Renal cortical epithelial cell (primary cell): ENCODE measurements around the gene AGAP9. TPM values are rescaled to one million over a fixed set of nuclear protein-coding genes. Genes with fewer than 3 reads are reported as not detected.
A peak's percentile ranks its signal among the peaks of the same experiment; 100 is the strongest.
"Not testable (repeated sequence)": the region's sequence is repeated elsewhere in the genome, so short reads cannot be mapped to it uniquely, and the experiment has no call there.

Experiments
- DNase-seq: peaks from one replicate; pipeline ENCODE4 v3.0.0-alpha.2; 2011; ENCODE audit warnings: low read depth
- total RNA-seq: library from RNA; depleted of rRNA; stranded (reverse); fragments of >200 nt; gene quantifications from 2 replicates; pipeline ENCODE4 v1.2.3, GENCODE V29; 2014

Gene AGAP9
- total RNA-seq = 0.35 and 6.8 TPM in 2 replicates

DNA sequence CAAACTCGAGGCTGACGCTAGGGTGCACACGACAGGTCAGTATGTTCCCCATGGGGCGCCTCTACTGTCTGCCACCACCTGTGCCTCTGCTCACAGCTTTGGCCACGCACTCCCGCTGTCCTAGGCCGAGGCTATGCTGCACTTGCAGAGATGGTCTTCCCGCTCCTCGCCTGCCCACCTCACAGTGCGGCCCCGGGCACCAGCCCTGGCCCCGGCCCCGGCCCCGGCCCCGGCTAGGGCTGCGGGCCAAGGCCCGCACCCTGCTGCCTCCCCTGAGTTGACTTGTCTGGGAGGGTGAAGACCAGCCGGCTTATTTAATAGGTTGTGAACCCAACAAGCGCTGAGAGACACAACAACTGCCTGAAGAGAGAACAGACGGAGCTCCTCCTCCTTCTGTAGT, at the start of gene AGAP9:
Gene AGAP9 (minus strand): TSS at position 164 of the 400 bp plus-strand sequence. CDS start 112 bp downstream, at position 52.
- DNase-seq = not testable (repeated sequence)

DNA sequence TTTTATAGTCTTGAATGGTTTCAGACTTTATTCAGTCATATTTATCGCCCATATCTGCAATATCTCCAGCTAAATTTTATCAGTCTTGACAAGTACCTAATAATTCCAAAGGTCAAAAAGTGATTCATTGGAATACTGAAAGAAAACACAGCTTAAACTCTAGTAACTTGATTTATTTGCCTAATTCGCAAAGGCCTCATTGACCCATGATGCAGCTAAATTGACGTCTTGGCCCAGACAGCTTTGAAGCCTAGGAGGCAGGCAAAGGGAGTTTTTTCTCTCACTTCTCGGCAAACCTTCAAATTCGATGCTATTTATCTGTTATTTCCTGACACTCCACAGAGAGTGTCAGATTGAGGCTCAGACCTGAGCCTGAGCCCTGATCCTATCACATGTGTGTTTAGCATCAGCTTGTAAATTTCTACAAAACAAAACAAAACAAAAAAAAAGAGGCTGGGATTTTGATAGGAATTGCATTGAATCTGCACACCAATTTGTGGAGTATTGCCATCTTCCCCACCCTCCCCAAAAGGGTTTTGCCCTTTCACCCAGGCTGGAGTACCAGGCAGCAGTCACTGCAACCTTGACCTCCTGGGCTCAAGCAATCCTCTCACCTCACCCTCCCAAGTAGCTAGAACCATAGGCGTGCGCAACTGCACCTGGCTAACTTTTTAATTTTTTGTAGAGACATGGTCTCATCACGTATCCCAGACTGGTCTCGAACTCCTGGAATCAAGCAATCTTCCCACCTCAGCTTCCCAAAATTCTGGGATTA, 47.9 kb upstream of the AGAP9 start:
- not testable (repeated sequence) for DNase-seq

GRCh38 chr10:47566757-47567156, 43.3 kb upstream of the AGAP9 start:
- DNase-seq = not testable (repeated sequence)

DNA sequence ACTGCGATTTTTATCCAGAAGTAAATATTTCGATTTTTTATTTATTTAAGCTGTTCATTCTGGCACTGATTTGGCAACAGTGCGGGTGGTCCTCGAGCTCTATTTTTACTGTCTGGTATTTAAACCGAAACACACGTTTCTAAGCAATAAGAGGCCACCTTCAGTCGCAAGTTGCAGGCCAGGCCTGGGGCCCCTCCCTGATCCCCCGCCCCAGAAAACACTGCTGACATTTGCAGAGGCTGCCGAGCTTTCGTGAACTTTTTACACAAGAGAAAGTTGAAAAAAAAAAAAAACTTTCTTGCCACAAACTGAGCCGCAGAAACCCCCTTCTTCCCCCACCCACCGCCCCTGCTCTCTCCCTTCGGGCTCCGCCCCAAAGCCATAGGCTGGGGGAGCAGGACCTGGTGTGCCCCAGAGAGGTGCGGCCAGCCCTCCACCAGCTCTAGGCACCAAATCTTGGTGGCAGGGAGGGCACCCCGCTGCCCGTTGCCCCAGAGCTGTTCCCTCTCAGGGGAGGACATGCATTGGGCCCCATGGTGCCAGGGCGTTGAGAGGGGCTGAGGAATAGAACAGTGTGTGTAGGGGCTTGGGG, 42.8 kb upstream of the AGAP9 start:
- DNase-seq = not testable (repeated sequence)

- DNase-seq = not testable (repeated sequence)
Measured at GRCh38 chr10:47565517-47565920, 42.1 kb upstream of the AGAP9 start.

DNA sequence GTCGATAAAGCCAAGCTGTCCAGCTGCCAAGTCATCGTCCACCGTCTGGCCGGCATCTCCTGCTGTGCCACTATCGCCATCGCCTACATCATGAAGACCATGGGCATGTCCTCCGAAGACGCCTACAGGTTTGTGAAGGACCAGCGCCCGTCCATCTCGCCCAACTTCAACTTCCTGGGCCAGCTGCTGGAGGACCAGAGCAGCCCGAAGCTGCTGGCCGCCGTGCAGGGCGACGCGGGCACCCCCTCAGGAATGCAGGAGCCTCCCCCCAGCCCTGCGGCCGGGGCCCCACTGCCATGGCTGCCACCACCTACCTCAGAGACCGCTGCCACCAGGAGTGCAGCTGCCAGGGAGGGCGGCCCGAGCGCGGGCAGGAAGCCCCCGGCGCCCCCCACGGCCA, 41.5 kb upstream of the AGAP9 start:
- DNase-seq = not testable (repeated sequence)

DNA sequence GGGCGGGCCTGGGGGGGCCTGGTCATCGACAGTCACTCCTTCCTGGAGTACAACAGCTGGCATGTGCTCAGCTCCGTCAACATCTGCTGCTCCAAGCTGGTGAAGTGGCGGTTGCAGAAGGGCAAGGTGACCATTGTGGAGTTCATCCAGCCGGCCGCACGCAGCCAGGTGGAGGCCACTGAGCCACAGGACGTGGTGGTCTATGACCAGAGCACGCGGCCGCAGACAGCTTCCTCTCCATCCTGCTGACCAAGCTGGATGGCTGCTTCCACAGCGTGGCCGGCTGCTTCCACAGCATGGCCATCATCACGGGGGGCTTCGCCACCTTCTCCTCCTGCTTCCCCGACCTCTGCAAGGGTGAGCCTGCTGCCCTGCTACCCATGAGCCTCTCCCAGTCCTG, 40.9 kb upstream of the AGAP9 start:
- DNase-seq = not testable (repeated sequence)

DNA sequence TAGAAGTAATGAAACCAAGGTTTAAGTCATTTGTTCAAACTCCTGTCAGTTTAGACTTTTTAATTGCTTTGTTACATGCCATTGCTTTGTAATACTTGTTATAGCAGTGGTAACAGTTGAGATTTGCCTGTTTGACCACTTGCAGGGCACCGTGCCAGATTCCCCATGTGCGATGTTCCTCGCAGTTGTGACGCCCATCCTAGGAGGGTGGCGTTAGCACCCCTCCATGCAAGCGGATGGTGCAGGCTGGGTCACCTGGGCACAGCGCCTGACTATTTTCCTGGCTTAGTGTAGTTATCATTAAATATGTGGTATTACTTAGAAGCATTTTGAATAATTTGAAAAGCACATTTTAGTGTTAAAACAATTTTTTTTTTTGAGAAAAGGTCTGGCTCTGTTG, 37.0 kb upstream of the AGAP9 start:
- DNase-seq = peak; percentile 46

DNA sequence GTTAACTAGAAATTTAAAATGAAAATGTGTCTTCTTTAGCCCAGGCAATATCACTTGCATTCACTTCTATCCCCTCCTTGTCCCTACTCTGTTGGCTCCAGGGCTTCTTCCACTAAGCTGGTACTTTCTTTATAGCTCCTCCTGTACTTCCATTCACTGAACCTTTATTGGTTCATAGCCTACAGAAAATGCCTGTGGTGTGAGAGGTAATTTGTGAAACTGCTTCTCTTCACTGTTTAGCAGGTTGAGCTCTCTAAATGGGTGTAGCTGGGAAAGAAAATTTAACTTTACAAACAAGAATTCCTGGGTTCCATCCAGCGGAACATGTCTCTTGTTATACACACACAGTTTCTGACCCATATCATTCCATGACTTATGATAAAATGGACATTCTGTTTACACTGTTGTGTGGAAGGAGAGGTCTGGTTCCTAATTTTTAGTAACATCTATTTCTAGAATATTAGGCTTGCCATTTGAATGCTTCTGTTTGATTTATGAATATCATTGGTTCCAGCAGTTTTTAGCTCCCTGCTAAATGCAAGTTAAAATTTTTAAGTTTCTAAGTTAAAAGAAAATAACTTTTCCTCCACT, 36.4 kb upstream of the AGAP9 start:
- DNase-seq = peak; percentile 81

- DNase-seq = peak; percentile 56
Measured at GRCh38 chr10:47558109-47558508, 34.7 kb upstream of the AGAP9 start.

GRCh38 chr10:47557616-47558015, 34.2 kb upstream of the AGAP9 start:
- DNase-seq = not testable (repeated sequence)

GRCh38 chr10:47555334-47555733, 31.9 kb upstream of the AGAP9 start:
- DNase-seq = not testable (repeated sequence)

DNA sequence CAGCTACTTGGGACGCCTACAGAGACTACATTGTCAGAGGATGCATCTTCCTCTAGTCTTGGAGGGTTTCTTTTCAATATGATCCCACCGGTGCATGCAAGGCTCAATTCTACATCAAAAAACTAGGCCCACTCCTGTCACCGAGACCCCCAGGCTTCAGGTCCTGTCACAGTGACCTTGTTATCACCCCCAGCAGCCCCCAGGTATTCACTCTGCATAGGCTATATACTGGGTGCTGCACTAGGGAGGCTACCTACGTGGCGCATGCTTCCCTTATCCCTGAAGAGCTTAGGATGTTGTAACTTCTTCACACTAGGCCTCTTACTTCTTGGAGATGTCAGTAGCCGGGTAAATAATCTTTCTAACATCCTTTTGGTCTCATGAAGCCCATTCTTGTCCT, 31.1 kb upstream of the AGAP9 start:
- not testable (repeated sequence) for DNase-seq

GRCh38 chr10:47553860-47554247, 30.4 kb upstream of the AGAP9 start:
- not testable (repeated sequence) for DNase-seq

- peak; percentile 58 for DNase-seq
Measured at GRCh38 chr10:47553214-47553859, 29.9 kb upstream of the AGAP9 start.

DNA sequence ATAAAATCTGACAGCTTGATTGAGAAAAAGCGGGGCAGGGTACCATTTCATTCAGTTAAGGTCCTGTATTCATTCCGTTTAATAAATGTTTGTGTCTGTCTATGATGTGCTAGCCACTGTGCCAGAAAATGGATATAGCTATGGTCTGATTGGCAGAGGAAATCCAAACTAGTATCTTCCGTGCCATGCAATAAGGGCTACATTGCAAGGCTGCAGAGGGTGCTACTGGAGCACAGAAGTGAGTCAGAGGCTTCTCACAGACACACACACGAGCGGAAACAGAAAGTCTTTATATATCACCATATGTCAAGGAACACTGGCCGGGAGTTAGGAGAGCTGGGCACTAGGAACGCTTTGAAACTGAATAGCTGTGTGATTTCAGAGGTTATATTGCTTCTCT, 29.3 kb upstream of the AGAP9 start:
- DNase-seq = peak; percentile 79

GRCh38 chr10:47547286-47547685, 23.8 kb upstream of the AGAP9 start:
- not testable (repeated sequence) for DNase-seq

DNA sequence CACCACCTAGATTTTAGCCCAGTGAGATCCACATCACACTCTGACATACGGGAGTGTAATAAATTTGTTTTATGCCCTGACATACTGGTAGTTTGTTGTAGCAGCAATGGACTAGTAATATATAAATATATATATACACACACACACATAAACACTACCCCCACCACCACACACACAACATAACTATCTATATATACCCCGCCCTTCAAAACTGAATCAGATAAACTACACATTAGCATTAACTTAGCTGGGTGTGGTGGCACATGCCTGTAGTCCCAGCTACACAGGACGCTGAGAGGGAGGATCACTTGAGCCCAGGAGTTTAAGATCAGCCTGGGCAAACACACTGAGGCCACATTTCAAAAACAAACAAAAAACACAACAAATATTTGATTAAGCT, 13.0 kb upstream of the AGAP9 start:
- DNase-seq = not testable (repeated sequence)

GRCh38 chr10:47502313-47502712, 21.1 kb downstream of the AGAP9 start:
- not testable (repeated sequence) for DNase-seq

GRCh38 chr10:47494226-47494625, 29.2 kb downstream of the AGAP9 start:
- DNase-seq = not testable (repeated sequence)

DNA sequence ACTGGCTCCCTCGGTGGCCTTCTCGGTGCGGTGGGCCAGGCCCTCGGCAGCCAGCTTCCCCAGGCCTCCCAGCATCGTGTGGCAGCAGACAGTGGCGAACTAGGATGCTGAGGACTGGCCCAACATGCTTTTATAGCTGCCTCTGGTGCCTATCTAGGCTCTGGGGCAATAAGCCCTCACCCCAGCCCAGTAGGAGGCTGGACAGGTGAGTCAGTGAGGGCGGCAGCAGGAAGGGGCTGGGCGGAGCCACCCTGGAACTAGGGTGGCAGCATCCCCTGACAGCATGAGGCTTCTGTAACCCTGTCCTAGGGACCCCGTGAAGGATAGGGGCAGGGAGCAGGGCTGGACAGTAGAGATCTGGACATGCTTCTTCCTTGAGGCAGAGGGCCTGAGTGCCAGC, 31.8 kb downstream of the AGAP9 start, which contains the start of gene FAM25G:
Gene FAM25G (minus strand): TSS at position 101 of the 400 bp plus-strand sequence. CDS start 26 bp downstream, at position 75.
- DNase-seq = not testable (repeated sequence)

GRCh38 chr10:47489630-47490029, 33.8 kb downstream of the AGAP9 start:
- DNase-seq = not testable (repeated sequence)
